H9 (cell line): ENCODE measurements around the gene FAM98C. TPM values are rescaled to one million over a fixed set of nuclear protein-coding genes. Genes with fewer than 3 reads are reported as not detected.

ENCODE experiments used
- DNase-seq: peaks from one replicate; pipeline ENCODE4 v3.0.0-alpha.2; 2017
- H2AFZ ChIP-seq: one replicate; pipeline ENCODE4 v1.6.1; 2013; ENCODE audit warnings: mild to moderate bottlenecking, low read length, control low read depth, moderate library complexity
- H2AK5ac ChIP-seq: 2 replicates; pipeline ENCODE4 v1.6.1; 2013; ENCODE audit warnings: low read length, control low read depth, mixed read lengths; ENCODE audit not compliant: insufficient read length
- H2BK120ac ChIP-seq: one replicate; pipeline ENCODE4 v1.6.1; 2013; ENCODE audit warnings: low read depth, mild to moderate bottlenecking, low read length, control low read depth, inconsistent platforms; ENCODE audit not compliant: poor library complexity, severe bottlenecking
- H2BK12ac ChIP-seq: 2 replicates; pipeline ENCODE4 v1.6.1; 2013; ENCODE audit warnings: low read length, control low read depth, mixed read lengths, low read depth; ENCODE audit not compliant: insufficient read length
- H2BK15ac ChIP-seq: 2 replicates; pipeline ENCODE4 v1.6.1; 2013; ENCODE audit warnings: low read depth, low read length, control low read depth
- H2BK20ac ChIP-seq: one replicate; pipeline ENCODE4 v1.6.1; 2013; ENCODE audit warnings: low read depth, mild to moderate bottlenecking, low read length, control low read depth, inconsistent platforms; ENCODE audit not compliant: poor library complexity, severe bottlenecking
- H2BK5ac ChIP-seq: 2 replicates; pipeline ENCODE4 v1.6.1; 2013; ENCODE audit warnings: low read length, control low read depth, mixed read lengths; ENCODE audit not compliant: insufficient read length
- H3K14ac ChIP-seq: 2 replicates; pipeline ENCODE4 v1.6.1; 2013; ENCODE audit warnings: low read length, control low read depth; ENCODE audit not compliant: insufficient read depth
- H3K18ac ChIP-seq: 2 replicates; pipeline ENCODE4 v1.6.1; 2013; ENCODE audit warnings: low read depth, mild to moderate bottlenecking, mixed read lengths, low read length, control low read depth; ENCODE audit not compliant: insufficient read length
- H3K23ac ChIP-seq: 2 replicates; pipeline ENCODE4 v1.6.1; 2013; ENCODE audit warnings: low read length, control low read depth, mixed read lengths, low read depth; ENCODE audit not compliant: insufficient read length
- H3K23me2 ChIP-seq: 2 replicates; pipeline ENCODE4 v1.6.1; 2013; ENCODE audit warnings: low read depth, mild to moderate bottlenecking, mixed read lengths, low read length, control low read depth; ENCODE audit not compliant: insufficient read length, poor library complexity, severe bottlenecking
- H3K27ac ChIP-seq: 2 replicates; pipeline ENCODE4 v1.5.1; 2013; ENCODE audit warnings: low read length, control low read depth, mixed read lengths, low read depth; ENCODE audit not compliant: insufficient read length
- H3K27me3 ChIP-seq: 2 replicates; pipeline ENCODE4 v1.6.1; 2013; ENCODE audit warnings: low read length, control low read depth, inconsistent platforms; ENCODE audit not compliant: insufficient read depth
- H3K4ac ChIP-seq: 2 replicates; pipeline ENCODE4 v1.6.1; 2013; ENCODE audit warnings: low read depth, mild to moderate bottlenecking, control low read depth, inconsistent platforms, low read length, moderate library complexity
- H3K4me1 ChIP-seq: 2 replicates; pipeline ENCODE4 v1.6.1; 2013; ENCODE audit warnings: low read length, control low read depth, inconsistent platforms; ENCODE audit not compliant: insufficient read depth
- H3K4me2 ChIP-seq: 2 replicates; pipeline ENCODE4 v1.6.1; 2013; ENCODE audit warnings: low read length, control low read depth, mixed read lengths; ENCODE audit not compliant: insufficient read length, insufficient read depth
- H3K56ac ChIP-seq: 2 replicates; pipeline ENCODE4 v1.6.1; 2013; ENCODE audit warnings: low read depth, mild to moderate bottlenecking, mixed read lengths, low read length, control low read depth; ENCODE audit not compliant: insufficient read length
- H3K79me1 ChIP-seq: 2 replicates; pipeline ENCODE4 v1.6.1; 2013; ENCODE audit warnings: low read depth, mild to moderate bottlenecking, moderate library complexity, low read length, control low read depth, inconsistent platforms; ENCODE audit not compliant: insufficient read depth, poor library complexity, severe bottlenecking
- H3K79me2 ChIP-seq: 2 replicates; pipeline ENCODE4 v1.6.1; 2013; ENCODE audit warnings: low read length, control low read depth, inconsistent platforms; ENCODE audit not compliant: insufficient read depth
- H3K9ac ChIP-seq: 2 replicates; pipeline ENCODE4 v1.6.1; 2013; ENCODE audit warnings: low read length, control low read depth, mixed read lengths; ENCODE audit not compliant: insufficient read length; ENCODE audit errors: extremely low read depth
- H3K9me3 ChIP-seq: one replicate; pipeline ENCODE4 v1.6.1; 2013; ENCODE audit warnings: low read depth, low read length, inconsistent platforms; ENCODE audit not compliant: control insufficient read depth
- H3T11ph ChIP-seq: one replicate; pipeline ENCODE4 v1.6.1; 2013; ENCODE audit warnings: mild to moderate bottlenecking, low read length, control low read depth, inconsistent platforms
- H4K20me1 ChIP-seq: one replicate; pipeline ENCODE4 v1.6.1; 2013; ENCODE audit not compliant: control insufficient read depth, insufficient read length, insufficient read depth
- H4K5ac ChIP-seq: 2 replicates; pipeline ENCODE4 v1.6.1; 2013; ENCODE audit warnings: low read depth, mild to moderate bottlenecking, mixed read lengths, low read length, control low read depth; ENCODE audit not compliant: insufficient read length
- H4K8ac ChIP-seq: replicated peaks from 2 replicates; pipeline ENCODE4 v1.6.1; 2013; ENCODE audit warnings: low read length, control low read depth, mixed read lengths, low read depth; ENCODE audit not compliant: insufficient read length
- H4K91ac ChIP-seq: 2 replicates; pipeline ENCODE4 v1.6.1; 2013; ENCODE audit warnings: low read depth, mild to moderate bottlenecking, moderate library complexity, mixed read lengths, low read length, control low read depth; ENCODE audit not compliant: insufficient read length
- H3K27ac Mint-ChIP-seq, 3 experiments: 2 replicates in 2 of 3; 3 replicates in 1 of 3; pipeline ENCODE4 v1.8.0; 2020 to 2021; ENCODE audit warnings: mixed read lengths in 3 of 3, mild to moderate bottlenecking in 1 of 3, moderate library complexity in 1 of 3
- H3K27me3 Mint-ChIP-seq: 2 replicates; pipeline ENCODE4 v1.8.0; 2021; ENCODE audit warnings: low read depth, mild to moderate bottlenecking, moderate library complexity, mixed read lengths
- H3K36me3 Mint-ChIP-seq, 3 experiments: 2 replicates in 2 of 3; 3 replicates in 1 of 3; pipeline ENCODE4 v1.8.0; 2020 to 2021; ENCODE audit warnings: low read depth in 3 of 3, mixed read lengths in 3 of 3; ENCODE audit not compliant: insufficient read depth in 1 of 3
- H3K4me1 Mint-ChIP-seq, 2 experiments: 2 replicates each; pipeline ENCODE4 v1.8.0; 2020; ENCODE audit warnings: mixed read lengths in 2 of 2
- H3K4me3 Mint-ChIP-seq, 2 experiments: 2 replicates in 1 of 2; 3 replicates in 1 of 2; pipeline ENCODE4 v1.8.0; 2020 to 2021; ENCODE audit warnings: mild to moderate bottlenecking in 2 of 2, mixed read lengths in 2 of 2, moderate library complexity in 1 of 2
- H3K9me3 Mint-ChIP-seq, 2 experiments: 2 replicates in 1 of 2; 3 replicates in 1 of 2; pipeline ENCODE4 v1.8.0; 2020; ENCODE audit warnings: mild to moderate bottlenecking in 2 of 2, mixed read lengths in 2 of 2, moderate library complexity in 1 of 2
- WGBS: extraction: QIAGEN DNeasy Blood & Tissue Kit; methylation state at CpG from one replicate; pipeline ENCODE4 v1.1.7; 2013; ENCODE audit warnings: missing lambda C conversion rate, low lambda C conversion rate, mixed read lengths; ENCODE audit not compliant: insufficient read length; ENCODE audit errors: extremely low coverage; 5-methylcytosine and 5-hydroxymethylcytosine counted together
- total RNA-seq: library from RNA; stranded (reverse); gene quantifications from 2 replicates; pipeline ENCODE4 v1.2.1, GENCODE V29; 2021
- TF ChIP-seq, protein P1 (sequence below): fragments of 200-600 bp; sonication (generic); conservative IDR thresholded peaks from 3 replicates; pipeline ENCODE4 v1.8.0; 2021; ENCODE audit warnings: antibody characterized with exemption, mild to moderate bottlenecking

FAM98C gene
- total RNA-seq, 1 experiment from 2014 or later, result 16.4 TPM

- no peak overlapping the region for H4K5ac ChIP-seq
- H2BK12ac ChIP-seq, result no peak overlapping the region
- H3T11ph ChIP-seq, result no peak overlapping the region
- H2BK20ac ChIP-seq, result no peak overlapping the region
- no peaks in the 10 kb centered on the region for H4K20me1 ChIP-seq
- H3K23me2 ChIP-seq, result peaks cover 6% of the 10 kb centered on the region
- Mint-ChIP-seq H3K27ac (no peak overlapping the region), H3K36me3 (peaks cover 0 to 4% (median 0%) of the 10 kb centered on the region in 3 experiments; a peak in 3 of 7 replicates), H3K9me3 (peaks cover 4 to 8% of the 10 kb centered on the region in 2 experiments; a peak in 2 of 5 replicates), H3K4me3 (peak overlapping the region; percentile 83 to 92; a peak in 4 of 5 replicates), H3K27me3 (peaks cover 73% of the 10 kb centered on the region), H3K4me1 (peaks cover 10 to 16% of the 10 kb centered on the region in 2 experiments)
- H3K18ac ChIP-seq, result no peak overlapping the region
- no peaks in the 10 kb centered on the region for H3K9me3 ChIP-seq
- no peaks in the 10 kb centered on the region for H3K4me1 ChIP-seq
- H3K27ac ChIP-seq, result no peak overlapping the region
- no CpG with 5 or more reads among the region's 9 CpGs for WGBS
- H2AFZ ChIP-seq, result no peak overlapping the region
- peaks cover 14% of the 10 kb centered on the region; the same call in 1 of the 2 replicates for H3K27me3 ChIP-seq
- H2BK120ac ChIP-seq, result no peak overlapping the region
- no peak overlapping the region for H3K14ac ChIP-seq
- H3K23ac ChIP-seq, result no peak overlapping the region
- TF ChIP-seq, protein P1, sequence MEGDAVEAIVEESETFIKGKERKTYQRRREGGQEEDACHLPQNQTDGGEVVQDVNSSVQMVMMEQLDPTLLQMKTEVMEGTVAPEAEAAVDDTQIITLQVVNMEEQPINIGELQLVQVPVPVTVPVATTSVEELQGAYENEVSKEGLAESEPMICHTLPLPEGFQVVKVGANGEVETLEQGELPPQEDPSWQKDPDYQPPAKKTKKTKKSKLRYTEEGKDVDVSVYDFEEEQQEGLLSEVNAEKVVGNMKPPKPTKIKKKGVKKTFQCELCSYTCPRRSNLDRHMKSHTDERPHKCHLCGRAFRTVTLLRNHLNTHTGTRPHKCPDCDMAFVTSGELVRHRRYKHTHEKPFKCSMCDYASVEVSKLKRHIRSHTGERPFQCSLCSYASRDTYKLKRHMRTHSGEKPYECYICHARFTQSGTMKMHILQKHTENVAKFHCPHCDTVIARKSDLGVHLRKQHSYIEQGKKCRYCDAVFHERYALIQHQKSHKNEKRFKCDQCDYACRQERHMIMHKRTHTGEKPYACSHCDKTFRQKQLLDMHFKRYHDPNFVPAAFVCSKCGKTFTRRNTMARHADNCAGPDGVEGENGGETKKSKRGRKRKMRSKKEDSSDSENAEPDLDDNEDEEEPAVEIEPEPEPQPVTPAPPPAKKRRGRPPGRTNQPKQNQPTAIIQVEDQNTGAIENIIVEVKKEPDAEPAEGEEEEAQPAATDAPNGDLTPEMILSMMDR, result no peak
- no peaks in the 10 kb centered on the region for H3K79me2 ChIP-seq
- H2BK5ac ChIP-seq, result no peak overlapping the region
- no peaks in the 10 kb centered on the region for H3K79me1 ChIP-seq
- no peak overlapping the region for H2AK5ac ChIP-seq
- no peak overlapping the region for H4K91ac ChIP-seq
- H3K4me2 ChIP-seq, result no peak overlapping the region
- no peak overlapping the region for H4K8ac ChIP-seq
- DNase-seq, result no peak
- no peak overlapping the region for H3K56ac ChIP-seq
- H2BK15ac ChIP-seq, result no peak overlapping the region
- H3K9ac ChIP-seq, result no peak overlapping the region
- no peak overlapping the region for H3K4ac ChIP-seq
Measured at GRCh38 chr19:38360351-38360750, 42.5 kb upstream of the FAM98C start.
